Thyroid gland (tissue), 4 donors: ENCODE measurements around the gene KRTAP10-5. TPM values are rescaled to one million over a fixed set of nuclear protein-coding genes. Genes with fewer than 3 reads are reported as not detected.

ENCODE experiments used
- DNase-seq, 2 donors: peaks; one replicate each; pipeline ENCODE4 v3.0.0-alpha.2; 2019
- H3K27ac ChIP-seq, 3 donors: fragments of 200-600 bp; sonication (generic); 1 replicate in 2 of 3; 2 replicates in 1 of 3; pipeline ENCODE4 v1.5.1; 2016 to 2019; ENCODE audit warnings: mild to moderate bottlenecking in 1 of 3, moderate library complexity in 1 of 3
- H3K27me3 ChIP-seq: fragments of 200-600 bp; sonication (generic); one replicate; pipeline ENCODE4 v1.5.1; 2019
- H3K36me3 ChIP-seq, 2 donors: fragments of 200-600 bp; sonication (generic); one replicate each; pipeline ENCODE4 v1.5.1; 2016 to 2019
- H3K4me1 ChIP-seq, 2 donors: fragments of 200-600 bp; sonication (generic); one replicate each; pipeline ENCODE4 v1.5.1; 2017 to 2019
- H3K4me3 ChIP-seq, 3 donors: fragments of 200-600 bp; sonication (generic); replicated peaks in 1 of 3; 1 replicate in 2 of 3; 2 replicates in 1 of 3; pipeline ENCODE4 v1.5.1; 2016; ENCODE audit warnings: mild to moderate bottlenecking in 1 of 3
- H3K9me3 ChIP-seq: fragments of 200-600 bp; sonication (generic); one replicate; pipeline ENCODE4 v1.5.1; 2017
- POLR2A ChIP-seq, 2 donors: fragments of 450-650 bp; IDR thresholded peaks; one replicate each; pipeline ENCODE4 v1.6.1; 2017; ENCODE audit warnings: antibody characterized with exemption in 2 of 2, mild to moderate bottlenecking in 2 of 2, moderate library complexity in 1 of 2
- WGBS, 2 donors: methylation state at CpG; one replicate each; pipeline ENCODE4 v1.1.5; 2017; 5-methylcytosine and 5-hydroxymethylcytosine counted together
- intact Hi-C: fragments of 100-400 bp; cut with DNase I; formaldehyde crosslinking; loops from one replicate; pipeline ENCODE4 v1.15.1; 2023
- total RNA-seq, 4 donors: library from RNA; depleted of rRNA; stranded (reverse); fragments of >200 nt; gene quantifications; one replicate each; pipeline ENCODE4 v1.2.3, GENCODE V29; 2016
- TF ChIP-seq, protein P1 (sequence below), 6 experiments: fragments of 200-600 bp in 3 of 6; fragments of 450-650 bp in 3 of 6; sonication (generic) in 3 of 6; IDR thresholded peaks; one replicate each; pipeline ENCODE4 v1.5.1; 2016 to 2019; ENCODE audit warnings: antibody characterized with exemption in 6 of 6, mild to moderate bottlenecking in 2 of 6, inconsistent platforms in 1 of 6, moderate library complexity in 1 of 6

KRTAP10-5 gene
- total RNA-seq, 4 donors from 2014 or later, result 0.78 TPM; not detected in 3

- no peaks in the 10 kb centered on the region for H3K36me3 ChIP-seq
- TF ChIP-seq, protein P1, sequence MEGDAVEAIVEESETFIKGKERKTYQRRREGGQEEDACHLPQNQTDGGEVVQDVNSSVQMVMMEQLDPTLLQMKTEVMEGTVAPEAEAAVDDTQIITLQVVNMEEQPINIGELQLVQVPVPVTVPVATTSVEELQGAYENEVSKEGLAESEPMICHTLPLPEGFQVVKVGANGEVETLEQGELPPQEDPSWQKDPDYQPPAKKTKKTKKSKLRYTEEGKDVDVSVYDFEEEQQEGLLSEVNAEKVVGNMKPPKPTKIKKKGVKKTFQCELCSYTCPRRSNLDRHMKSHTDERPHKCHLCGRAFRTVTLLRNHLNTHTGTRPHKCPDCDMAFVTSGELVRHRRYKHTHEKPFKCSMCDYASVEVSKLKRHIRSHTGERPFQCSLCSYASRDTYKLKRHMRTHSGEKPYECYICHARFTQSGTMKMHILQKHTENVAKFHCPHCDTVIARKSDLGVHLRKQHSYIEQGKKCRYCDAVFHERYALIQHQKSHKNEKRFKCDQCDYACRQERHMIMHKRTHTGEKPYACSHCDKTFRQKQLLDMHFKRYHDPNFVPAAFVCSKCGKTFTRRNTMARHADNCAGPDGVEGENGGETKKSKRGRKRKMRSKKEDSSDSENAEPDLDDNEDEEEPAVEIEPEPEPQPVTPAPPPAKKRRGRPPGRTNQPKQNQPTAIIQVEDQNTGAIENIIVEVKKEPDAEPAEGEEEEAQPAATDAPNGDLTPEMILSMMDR (IDR thresholded peaks at IDR 0.05), result no peak
- TF ChIP-seq POLR2A (IDR thresholded peaks at IDR 0.05), result no peak
- no peak for DNase-seq
- no peaks in the 10 kb centered on the region for H3K27me3 ChIP-seq
- 71 to 79% methylated on average over 6 to 7 of the region's 8 CpGs for WGBS, 2 donors
- H3K4me1 ChIP-seq, result no peaks in the 10 kb centered on the region
- H3K4me3 ChIP-seq, result no peak overlapping the region
- no peak overlapping the region for H3K27ac ChIP-seq
- intact Hi-C loops, result no loop called here
- H3K9me3 ChIP-seq, result no peaks in the 10 kb centered on the region
These were observed 36.7 kb upstream of the KRTAP10-5 start for GRCh38 chr21:44617071-44617501.

DNA sequence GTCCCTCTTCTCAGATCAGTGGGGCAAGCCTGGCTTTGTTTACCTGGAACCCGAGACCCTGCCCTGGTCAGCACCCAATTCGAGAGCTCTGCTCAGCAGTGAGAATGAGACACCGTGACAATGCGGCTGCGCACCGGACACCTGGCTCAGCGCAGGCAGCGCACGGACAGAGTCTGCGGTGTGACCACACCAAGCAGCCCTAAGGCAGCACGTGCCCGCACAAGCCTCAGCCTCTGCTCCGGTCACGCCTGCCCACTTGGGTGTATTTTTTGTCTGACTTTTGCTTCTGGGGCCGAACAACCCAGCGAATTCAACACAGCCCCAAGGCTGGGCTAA is 36.2 kb upstream of the KRTAP10-5 start:
- H3K9me3 ChIP-seq, result no peaks in the 10 kb centered on the region
- no peak for TF ChIP-seq POLR2A (IDR thresholded peaks at IDR 0.05)
- TF ChIP-seq, protein P1 (IDR thresholded peaks at IDR 0.05), result no peak
- no peaks in the 10 kb centered on the region for H3K27me3 ChIP-seq
- no peaks in the 10 kb centered on the region for H3K4me1 ChIP-seq
- no peak overlapping the region for H3K4me3 ChIP-seq
- DNase-seq, result no peak
- no peak overlapping the region for H3K27ac ChIP-seq
- 85 to 88% methylated on average over 16 of the region's 16 CpGs for WGBS, 2 donors
- no peaks in the 10 kb centered on the region for H3K36me3 ChIP-seq
- intact Hi-C loops, result no loop called here

DNA sequence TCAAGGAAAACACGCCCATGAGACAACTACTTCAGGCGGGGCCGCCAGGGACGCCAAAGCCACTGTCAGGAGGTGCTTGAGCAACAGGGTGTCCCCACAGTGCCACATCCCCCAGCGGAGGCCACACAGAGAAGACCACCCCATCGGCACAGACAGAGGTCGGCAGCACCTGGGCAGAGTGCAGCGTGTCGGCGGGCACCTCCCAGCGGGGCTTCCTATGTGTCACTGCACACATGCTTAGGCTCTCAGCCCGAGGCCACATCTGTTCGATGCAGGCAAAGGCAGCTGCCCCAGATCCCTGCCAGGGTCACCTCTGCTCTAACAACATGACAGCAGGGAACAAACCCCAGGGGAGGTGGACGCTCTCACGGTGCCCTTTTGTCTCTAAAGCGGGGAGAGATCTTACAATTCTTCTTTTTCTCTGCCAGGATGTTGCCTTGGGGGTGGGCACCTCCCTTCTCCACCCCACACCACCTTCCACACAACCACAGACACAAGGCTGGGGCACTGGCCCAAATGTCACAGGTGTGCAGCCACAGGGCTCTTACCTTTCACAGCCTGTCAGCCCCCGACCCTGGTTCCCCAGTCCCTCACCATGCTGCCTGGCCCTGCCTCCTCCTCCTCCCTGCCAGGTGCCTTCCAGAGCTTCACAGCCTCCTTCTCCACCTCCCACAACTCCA is 35.6 kb upstream of the KRTAP10-5 start:
- no peak for DNase-seq
- 77 to 88% methylated on average over 13 of the region's 17 CpGs for WGBS, 2 donors
- no peaks in the 10 kb centered on the region for H3K9me3 ChIP-seq
- TF ChIP-seq, protein P1 (IDR thresholded peaks at IDR 0.05), result no peak
- TF ChIP-seq POLR2A (IDR thresholded peaks at IDR 0.05), result no peak
- intact Hi-C loops, result no loop called here
- no peak overlapping the region for H3K4me3 ChIP-seq
- no peak overlapping the region for H3K27ac ChIP-seq
- no peaks in the 10 kb centered on the region for H3K27me3 ChIP-seq
- H3K36me3 ChIP-seq, result no peaks in the 10 kb centered on the region
- H3K4me1 ChIP-seq, result no peaks in the 10 kb centered on the region

DNA sequence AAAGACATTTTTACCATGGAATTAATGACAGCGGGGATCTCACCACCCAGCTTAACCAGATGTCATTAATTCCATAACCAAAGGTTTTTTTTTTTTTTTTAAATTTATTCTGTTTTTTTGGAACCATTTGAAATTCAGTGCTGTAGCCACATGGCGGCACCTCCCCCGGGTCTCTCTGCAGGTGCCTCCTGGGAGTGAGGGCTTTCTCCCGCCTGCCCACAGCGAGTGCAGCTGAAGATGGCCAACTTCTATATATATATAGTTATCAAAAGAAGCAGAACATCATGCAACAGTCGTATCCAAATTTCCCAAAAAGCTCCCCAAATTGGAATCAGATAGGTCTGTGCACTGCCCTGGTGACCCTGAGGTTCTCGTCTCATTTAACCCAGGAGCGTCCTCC is 35.1 kb upstream of the KRTAP10-5 start:
- H3K36me3 ChIP-seq, result no peaks in the 10 kb centered on the region
- H3K9me3 ChIP-seq, result no peaks in the 10 kb centered on the region
- H3K4me1 ChIP-seq, result no peaks in the 10 kb centered on the region
- no peak overlapping the region for H3K27ac ChIP-seq
- no peak for DNase-seq
- H3K4me3 ChIP-seq, result no peak overlapping the region
- TF ChIP-seq POLR2A (IDR thresholded peaks at IDR 0.05), result no peak
- TF ChIP-seq, protein P1 (IDR thresholded peaks at IDR 0.05), result no peak
- 82 to 92% methylated on average over 8 of the region's 8 CpGs for WGBS, 2 donors
- no peaks in the 10 kb centered on the region for H3K27me3 ChIP-seq
- intact Hi-C loops, result no loop called here

DNA sequence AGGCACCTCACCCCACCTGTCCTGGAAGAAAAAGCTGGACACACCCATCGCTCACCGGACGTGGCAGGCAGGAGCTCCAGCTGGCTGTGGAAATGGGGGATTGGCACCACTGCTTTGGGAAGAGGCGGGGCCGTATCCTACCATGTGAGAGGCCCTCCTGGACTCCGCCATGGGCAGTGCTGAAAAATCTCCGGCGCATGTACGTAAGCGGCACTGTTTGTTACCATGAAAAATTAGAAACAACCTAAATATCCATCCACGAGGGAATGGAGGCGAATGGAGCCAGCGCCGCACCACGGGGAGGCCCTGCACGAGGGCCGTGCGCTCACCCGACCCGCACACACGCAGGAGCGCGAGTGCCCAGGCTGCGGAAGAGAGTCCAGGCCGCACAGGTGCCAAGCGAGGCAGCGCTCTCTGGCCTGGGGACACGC is 34.6 kb upstream of the KRTAP10-5 start:
- TF ChIP-seq, protein P1 (IDR thresholded peaks at IDR 0.05), result no peak
- H3K27me3 ChIP-seq, result no peaks in the 10 kb centered on the region
- DNase-seq, result no peak
- H3K4me3 ChIP-seq, result no peak overlapping the region
- no peak overlapping the region for H3K27ac ChIP-seq
- 91 to 93% methylated on average over 28 of the region's 28 CpGs for WGBS, 2 donors
- intact Hi-C loops, result no loop called here
- no peaks in the 10 kb centered on the region for H3K9me3 ChIP-seq
- H3K4me1 ChIP-seq, result no peaks in the 10 kb centered on the region
- no peaks in the 10 kb centered on the region for H3K36me3 ChIP-seq
